Transverse colon (tissue), 4 donors: ENCODE data around the gene ATP11A.

ENCODE experiments used
- CTCF ChIP-seq, 5 experiments: fragments of 200-600 bp in 3 of 5; fragments of 450-650 bp in 2 of 5; sonication (generic) in 3 of 5; IDR thresholded peaks; 1 replicate in 2 of 5; 2 replicates in 3 of 5; pipeline ENCODE4 v1.5.1; 2016 to 2017; ENCODE audit warnings: antibody characterized with exemption in 5 of 5, inconsistent platforms in 3 of 5, mild to moderate bottlenecking in 2 of 5, moderate library complexity in 1 of 5
- POLR2A ChIP-seq: fragments of 450-650 bp; IDR thresholded peaks from one replicate; pipeline ENCODE4 v1.6.1; 2016; ENCODE audit warnings: antibody characterized with exemption, mild to moderate bottlenecking, moderate library complexity
- POLR2AphosphoS5 ChIP-seq, 3 donors: sonication (generic); formaldehyde crosslinking; IDR thresholded peaks; one replicate each; pipeline ENCODE4 v1.6.1; 2016; ENCODE audit warnings: antibody characterized with exemption in 3 of 3

- TF ChIP-seq CTCF (IDR thresholded peaks at IDR 0.05): no peak
- no peak for TF ChIP-seq POLR2AphosphoS5 (IDR thresholded peaks at IDR 0.05)
- no peak for TF ChIP-seq POLR2A
These were observed 155.8 kb downstream of the ATP11A start for GRCh38 chr13:112845511-112846144.
